HEK293T (cell line): ENCODE results near the gene STEAP3.

Experiments
- CTCF ChIA-PET: fragments of 350-600 bp; formaldehyde crosslinking; extraction: SDS; loops from one replicate; lab custom pipeline; 2021; ENCODE audit warnings: antibody characterized with exemption, inconsistent platforms; lab: Yijun Ruan, JAX
- POLR2A ChIA-PET: fragments of 350-600 bp; formaldehyde crosslinking; extraction: SDS; loops from one replicate; lab custom pipeline; 2020; ENCODE audit warnings: antibody characterized with exemption, inconsistent platforms; lab: Yijun Ruan, JAX
- DNase-seq: peaks from one replicate; pipeline ENCODE4 v3.0.0; 2012; ENCODE audit warnings: mixed read lengths; ENCODE audit errors: extremely low spot score
- ARNT ChIP-seq: fragments of 450-650 bp; IDR thresholded peaks from 2 replicates; pipeline ENCODE4 v1.6.1; 2017; ENCODE audit warnings: mild to moderate bottlenecking
- BHLHE40 ChIP-seq: fragments of 450-650 bp; IDR thresholded peaks from 2 replicates; pipeline ENCODE4 v1.6.1; 2016; ENCODE audit warnings: mild to moderate bottlenecking, moderate library complexity, borderline replicate concordance
- CTBP1 ChIP-seq: fragments of 450-650 bp; IDR thresholded peaks from 2 replicates; pipeline ENCODE4 v1.6.1; 2016; ENCODE audit warnings: borderline replicate concordance
- ELF4 ChIP-seq: fragments of 450-650 bp; IDR thresholded peaks from 2 replicates; pipeline ENCODE4 v1.6.1; 2017; ENCODE audit warnings: antibody characterized with exemption
- FOXA1 ChIP-seq: fragments of 450-650 bp; IDR thresholded peaks from 2 replicates; pipeline ENCODE4 v1.6.1; 2016; ENCODE audit warnings: mild to moderate bottlenecking
- FOXK2 ChIP-seq: fragments of 450-650 bp; IDR thresholded peaks from 2 replicates; pipeline ENCODE4 v1.6.1; 2016; ENCODE audit warnings: mild to moderate bottlenecking
- FOXM1 ChIP-seq: fragments of 450-650 bp; IDR thresholded peaks from 2 replicates; pipeline ENCODE4 v1.6.1; 2017; ENCODE audit warnings: mild to moderate bottlenecking, borderline replicate concordance
- HDGF ChIP-seq: fragments of 450-650 bp; IDR thresholded peaks from 2 replicates; pipeline ENCODE4 v1.6.1; 2017; ENCODE audit warnings: antibody characterized with exemption, borderline replicate concordance
- L3MBTL2 ChIP-seq: fragments of 450-650 bp; conservative IDR thresholded peaks from 2 replicates; pipeline ENCODE4 v1.6.1; 2016; ENCODE audit warnings: mild to moderate bottlenecking
- LEF1 ChIP-seq: fragments of 450-650 bp; IDR thresholded peaks from 2 replicates; pipeline ENCODE4 v1.6.1; 2017; ENCODE audit warnings: mild to moderate bottlenecking, borderline replicate concordance
- NFRKB ChIP-seq: fragments of 450-650 bp; IDR thresholded peaks from 2 replicates; pipeline ENCODE4 v1.6.1; 2016; ENCODE audit warnings: mild to moderate bottlenecking, moderate library complexity
- SP1 ChIP-seq: fragments of 450-650 bp; IDR thresholded peaks from 2 replicates; pipeline ENCODE4 v1.6.1; 2017
- SUZ12 ChIP-seq: fragments of 450-650 bp; IDR thresholded peaks from 2 replicates; pipeline ENCODE4 v1.6.1; 2016; ENCODE audit warnings: mild to moderate bottlenecking
- TARDBP ChIP-seq: fragments of 450-650 bp; IDR thresholded peaks from 2 replicates; pipeline ENCODE4 v1.6.1; 2016
- ZNF384 ChIP-seq: fragments of 450-650 bp; IDR thresholded peaks from 2 replicates; pipeline ENCODE4 v1.6.1; 2016
- TF ChIP-seq, protein P1 (sequence below): fragments of 450-650 bp; IDR thresholded peaks from 2 replicates; pipeline ENCODE4 v1.6.1; 2016

STEAP3 gene

DNA sequence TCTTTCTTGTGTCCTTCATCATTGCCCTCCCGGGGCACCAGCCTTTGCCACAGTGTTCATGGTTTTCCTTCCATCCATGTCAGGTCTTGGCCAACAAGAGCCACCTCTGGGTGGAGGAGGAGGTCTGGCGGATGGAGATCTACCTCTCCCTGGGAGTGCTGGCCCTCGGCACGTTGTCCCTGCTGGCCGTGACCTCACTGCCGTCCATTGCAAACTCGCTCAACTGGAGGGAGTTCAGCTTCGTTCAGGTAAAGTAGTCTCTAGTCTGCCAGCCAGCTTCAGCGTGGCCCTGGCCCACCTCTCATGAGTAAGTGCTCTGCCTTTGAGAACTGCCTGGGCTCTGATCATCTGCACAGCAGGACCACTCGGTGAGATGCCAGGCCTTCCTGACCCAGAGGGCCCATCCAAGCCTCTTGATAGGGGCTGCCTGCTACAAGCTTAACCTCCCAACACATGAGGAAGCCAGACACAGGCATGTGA is 31.0 kb downstream of the STEAP3 start:
- DNase-seq = no peak
- ChIA-PET CTCF (no interaction called here), POLR2A (interaction anchor here (1.0 kb wide), 1 partner anchor 21 kb away, joined by 4 read pairs; no protein-coding TSS in a partner anchor)
- no peak for TF ChIP-seq BHLHE40
- TF ChIP-seq LEF1 = no peak
- no peak for TF ChIP-seq L3MBTL2

- no peak for DNase-seq
- ChIA-PET POLR2A (no interaction called here), CTCF (interaction anchor here (0.5 to 1.2 kb wide), 2 partner anchors 10 to 37 kb away, joined by 3 to 4 read pairs; no protein-coding TSS in a partner anchor)
- TF ChIP-seq SUZ12 (no peak), ELF4 (no peak), SP1 (no peak), FOXK2 (no peak), ZNF384 (no peak), CTBP1 (no peak), FOXA1 (no peak), HDGF (no peak), LEF1 (no peak), NFRKB (no peak), BHLHE40 (no peak), L3MBTL2 (no peak), TARDBP (no peak)
Measured at GRCh38 chr2:119255760-119256581, 32.3 kb downstream of the STEAP3 start.

DNA sequence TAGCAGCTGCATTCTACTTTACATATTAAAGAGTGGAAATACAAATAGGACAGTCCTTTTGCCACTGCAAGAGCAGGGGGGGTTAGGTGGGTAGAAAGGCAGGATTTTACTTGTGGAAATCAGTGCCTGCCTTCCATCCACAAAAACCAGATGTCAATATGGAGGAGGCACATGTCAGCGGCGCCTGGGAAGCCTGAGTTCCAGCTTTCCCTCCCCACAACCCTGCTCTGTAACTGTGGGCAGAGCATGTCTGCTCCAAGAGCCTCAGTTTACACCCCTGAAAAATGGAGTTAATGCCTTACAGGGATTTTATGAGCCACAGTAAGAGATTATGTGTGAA is 32.9 kb downstream of the STEAP3 start:
- ChIA-PET CTCF (interaction anchor here (1.2 kb wide), 1 partner anchor 38 kb away, joined by 3 read pairs; no protein-coding TSS in a partner anchor), POLR2A (no interaction called here)
- DNase-seq = no peak
- TF ChIP-seq SP1 (no peak), FOXA1 (no peak), NFRKB (no peak)

- TF ChIP-seq BHLHE40 (no peak), TARDBP (no peak), SP1 (no peak), L3MBTL2 (no peak), ZNF384 (no peak), NFRKB (no peak)
- POLR2A ChIA-PET = no interaction called here
- no peak for DNase-seq
- CTCF ChIA-PET = no interaction called here
Measured at GRCh38 chr2:119257198-119257597, 33.6 kb downstream of the STEAP3 start.

DNA sequence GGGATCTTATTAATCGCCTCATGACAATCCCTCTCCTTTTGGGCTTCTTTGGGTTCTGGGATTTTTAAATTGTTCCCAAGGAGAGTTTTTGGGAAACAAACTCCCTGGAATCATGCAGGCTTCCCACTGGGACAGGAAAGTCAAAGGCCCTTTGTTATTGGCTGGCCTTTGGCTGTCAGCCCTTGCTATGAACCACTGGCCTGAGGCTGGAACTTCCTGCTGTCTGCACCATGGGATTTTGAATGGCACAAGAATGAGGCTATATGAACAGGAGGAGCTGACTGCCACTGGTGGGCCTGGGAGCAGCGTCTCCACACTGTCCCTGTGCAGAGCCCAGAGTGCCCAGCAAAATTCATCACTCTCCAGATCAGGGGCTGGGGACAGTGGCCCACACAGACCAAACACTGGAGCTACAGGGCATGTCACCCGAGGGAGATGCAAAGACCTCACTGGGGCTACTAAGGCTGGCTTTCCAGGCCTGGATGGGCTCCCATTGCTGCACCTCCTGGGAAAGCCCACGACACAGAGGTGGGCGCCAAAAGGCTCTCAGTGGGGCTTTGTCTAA is 35.7 kb downstream of the STEAP3 start:
- DNase-seq = no peak
- ChIA-PET CTCF (no interaction called here), POLR2A (interaction anchor here (1.0 kb wide), 1 partner anchor 9 kb away, joined by 3 read pairs; no protein-coding TSS in a partner anchor)
- TF ChIP-seq FOXA1 = no peak
- no peak for TF ChIP-seq LEF1
- TF ChIP-seq ZNF384 = no peak
- TF ChIP-seq BHLHE40 = no peak
- no peak for TF ChIP-seq SUZ12
- no peak for TF ChIP-seq FOXM1
- no peak for TF ChIP-seq SP1
- TF ChIP-seq ARNT = no peak

GRCh38 chr2:119260646-119261492 is 37.2 kb downstream of the STEAP3 start:
- ChIA-PET POLR2A (no interaction called here), CTCF (no interaction called here)
- no peak for TF ChIP-seq FOXM1
- no peak for TF ChIP-seq SP1
- no peak for TF ChIP-seq FOXK2
- TF ChIP-seq L3MBTL2 = no peak
- no peak for TF ChIP-seq CTBP1
- no peak for DNase-seq

DNA sequence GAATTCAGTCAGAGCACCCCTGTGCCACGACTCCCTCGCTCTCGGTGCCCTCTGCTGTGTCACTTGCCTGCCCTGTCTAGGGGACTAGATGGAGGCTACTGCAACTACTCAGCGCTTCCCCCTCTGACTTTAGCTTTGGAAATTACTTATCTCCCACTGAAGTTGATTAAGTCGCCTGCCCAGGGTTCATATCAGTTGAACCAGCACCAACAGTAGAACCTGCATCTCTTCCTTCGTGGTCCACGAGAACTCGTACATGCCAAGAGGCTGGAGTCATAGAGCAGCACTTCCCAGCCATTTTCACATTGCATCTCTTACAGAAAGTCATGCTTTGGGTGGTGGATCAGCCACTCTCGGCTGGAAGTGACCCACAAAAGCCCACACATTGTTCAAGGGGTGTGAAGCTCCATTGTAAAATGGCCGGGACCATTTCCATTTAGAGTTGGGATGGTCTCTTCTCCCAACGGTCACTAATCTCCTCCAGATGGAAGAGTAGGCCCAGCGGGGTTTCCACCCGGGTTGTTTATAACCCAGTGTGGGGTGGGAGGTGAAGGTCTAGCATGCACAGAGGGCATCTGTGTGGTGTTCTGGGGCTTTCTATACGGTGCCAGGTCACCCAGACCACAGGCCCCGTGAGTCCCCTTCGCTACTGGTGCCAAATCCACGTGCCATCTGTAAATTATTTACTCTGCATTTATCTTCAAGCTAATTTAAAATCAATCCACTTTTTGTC is 38.0 kb downstream of the STEAP3 start:
- POLR2A ChIA-PET = no interaction called here
- TF ChIP-seq FOXA1 (no peak), ZNF384 (no peak), TARDBP (no peak), ELF4 (no peak), FOXK2 (no peak), ARNT (no peak), HDGF (no peak), SP1 (no peak), CTBP1 (no peak), FOXM1 (no peak), L3MBTL2 (no peak), LEF1 (no peak), SUZ12 (no peak)
- TF ChIP-seq, protein P1, sequence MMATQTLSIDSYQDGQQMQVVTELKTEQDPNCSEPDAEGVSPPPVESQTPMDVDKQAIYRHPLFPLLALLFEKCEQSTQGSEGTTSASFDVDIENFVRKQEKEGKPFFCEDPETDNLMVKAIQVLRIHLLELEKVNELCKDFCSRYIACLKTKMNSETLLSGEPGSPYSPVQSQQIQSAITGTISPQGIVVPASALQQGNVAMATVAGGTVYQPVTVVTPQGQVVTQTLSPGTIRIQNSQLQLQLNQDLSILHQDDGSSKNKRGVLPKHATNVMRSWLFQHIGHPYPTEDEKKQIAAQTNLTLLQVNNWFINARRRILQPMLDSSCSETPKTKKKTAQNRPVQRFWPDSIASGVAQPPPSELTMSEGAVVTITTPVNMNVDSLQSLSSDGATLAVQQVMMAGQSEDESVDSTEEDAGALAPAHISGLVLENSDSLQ = no peak
- no peak for DNase-seq
- CTCF ChIA-PET = no interaction called here
